Fibroblast of lung (primary cell): ENCODE results near the gene OR6C1. TPM values are rescaled to one million over a fixed set of nuclear protein-coding genes. Genes with fewer than 3 reads are reported as not detected.

Experiments used
- DNase-seq, 2 donors: peaks; one replicate each; pipeline versions ENCODE4 v3.0.0 to v3.0.0-alpha.2; 2010; ENCODE audit warnings: low read depth in 2 of 2
- H2AFZ ChIP-seq: 2 replicates; pipeline ENCODE4 v1.5.1; 2012; ENCODE audit warnings: low read length, control low read depth, inconsistent platforms
- H3K27ac ChIP-seq: 2 replicates; pipeline ENCODE4 v1.5.1; 2011; ENCODE audit warnings: low read length, control low read depth; ENCODE audit not compliant: insufficient read depth
- H3K27me3 ChIP-seq: 2 replicates; pipeline ENCODE4 v1.5.1; 2011; ENCODE audit warnings: mild to moderate bottlenecking, low read length; ENCODE audit not compliant: control insufficient read depth, insufficient read depth
- H3K36me3 ChIP-seq: 2 replicates; pipeline ENCODE4 v1.5.1; 2011; ENCODE audit warnings: low read length; ENCODE audit not compliant: control insufficient read depth, insufficient read depth
- H3K4me1 ChIP-seq: 2 replicates; pipeline ENCODE4 v1.5.1; 2011; ENCODE audit warnings: low read length; ENCODE audit not compliant: control insufficient read depth, insufficient read depth; ENCODE audit errors: extremely low read depth
- H3K4me2 ChIP-seq: 2 replicates; pipeline ENCODE4 v1.5.1; 2011; ENCODE audit warnings: low read length, control low read depth; ENCODE audit not compliant: insufficient read depth; ENCODE audit errors: extremely low read depth
- H3K4me3 ChIP-seq, 4 experiments: fragments of 200-600 bp in 1 of 4; sonication (generic) in 1 of 4; replicated peaks in 1 of 4; 2 replicates each; pipeline ENCODE4 v1.5.1; 2011 to 2016; ENCODE audit warnings: low read length in 4 of 4, low read depth in 3 of 4, mild to moderate bottlenecking in 3 of 4, control low read depth in 2 of 4, inconsistent platforms in 1 of 4, mixed read lengths in 1 of 4; ENCODE audit not compliant: insufficient read depth in 1 of 4; ENCODE audit errors: control extremely low read depth in 1 of 4
- H3K79me2 ChIP-seq: 2 replicates; pipeline ENCODE4 v1.5.1; 2012; ENCODE audit warnings: mild to moderate bottlenecking, low read length, inconsistent platforms; ENCODE audit not compliant: control insufficient read depth, insufficient read depth
- H3K9ac ChIP-seq: 2 replicates; pipeline ENCODE4 v1.5.1; 2011; ENCODE audit warnings: mild to moderate bottlenecking, low read length, control low read depth; ENCODE audit not compliant: insufficient read depth
- H3K9me3 ChIP-seq: 2 replicates; pipeline ENCODE4 v1.5.1; 2012; ENCODE audit warnings: low read depth, low read length; ENCODE audit not compliant: control insufficient read depth, insufficient read depth
- H4K20me1 ChIP-seq: 2 replicates; pipeline ENCODE4 v1.5.1; 2011; ENCODE audit warnings: low read length; ENCODE audit not compliant: control insufficient read depth, insufficient read depth; ENCODE audit errors: extremely low read depth
- CTCF ChIP-seq, 2 donors: IDR thresholded peaks in 1 of 2; conservative IDR thresholded peaks in 1 of 2; 1 replicate in 1 of 2; 2 replicates in 1 of 2; pipeline ENCODE4 v1.5.1; 2011 to 2012; ENCODE audit warnings: low read length in 2 of 2, control low read depth in 1 of 2, inconsistent platforms in 1 of 2, low read depth in 1 of 2, mild to moderate bottlenecking in 1 of 2
- EZH2 ChIP-seq: IDR thresholded peaks from 2 replicates; pipeline ENCODE4 v1.5.1; 2012; ENCODE audit warnings: low read length, control low read depth, mild to moderate bottlenecking; ENCODE audit errors: missing control alignments
- polyA minus RNA-seq: library from RNA; depleted of rRNA, polyadenylated mRNA; stranded (reverse); fragments of >200 nt; gene quantifications from 2 replicates; pipeline ENCODE4 v1.2.3, GENCODE V29; 2011; ENCODE audit warnings: low replicate concordance
- polyA plus RNA-seq, 2 donors: library from polyadenylated mRNA; depleted of rRNA in 1 of 2; stranded (reverse) in 1 of 2; unstranded in 1 of 2; fragments of >200 nt; gene quantifications; 2 replicates each; pipeline ENCODE4 v1.2.1, GENCODE V29; 2011 to 2012; ENCODE audit warnings: missing spikeins in 1 of 2
- total RNA-seq: library from RNA; depleted of rRNA; stranded (reverse); fragments of >200 nt; gene quantifications from 2 replicates; pipeline ENCODE4 v1.2.1, GENCODE V29; 2014

The OR6C1 gene
- not detected in 2 replicates for total RNA-seq
- not detected in 2 replicates for polyA plus RNA-seq
- not detected in 2 replicates for polyA plus RNA-seq (2012)
- not detected in 2 replicates for polyA minus RNA-seq

GRCh38 chr12:55314043-55314442 is at the start of gene OR6C1:
Gene OR6C1, plus strand, starts transcription at chr12:55314343. Its CDS starts 6,257 bp downstream, at chr12:55320600.
- Histone ChIP-seq H3K79me2 (no peaks in the 10 kb centered on the region), H3K36me3 (no peaks in the 10 kb centered on the region), H2AFZ (no peak within 1 kb of the TSS), H3K4me1 (no peaks in the 10 kb centered on the region), H4K20me1 (no peaks in the 10 kb centered on the region), H3K9me3 (no peaks in the 10 kb centered on the region), H3K27ac (no peak within 1 kb of the TSS), H3K4me3 (no peak within 1 kb of the TSS), H3K4me2 (no peak within 1 kb of the TSS), H3K27me3 (no peaks in the 10 kb centered on the region), H3K9ac (no peak within 1 kb of the TSS)
- no peak for DNase-seq
- TF ChIP-seq CTCF (conservative IDR thresholded peaks at IDR 0.05 in 1 of 2, IDR thresholded peaks at IDR 0.05 in 1 of 2; ENCODE audit: low read depth in 1 of 2, low read length in 2 of 2) (no peak), EZH2 (no peak)

- Histone ChIP-seq H3K4me2 (no peak overlapping the region), H3K4me1 (no peaks in the 10 kb centered on the region), H3K27ac (no peak overlapping the region), H3K9ac (no peak overlapping the region), H3K4me3 (no peak overlapping the region), H3K9me3 (no peaks in the 10 kb centered on the region), H2AFZ (no peak overlapping the region), H3K79me2 (no peaks in the 10 kb centered on the region), H3K36me3 (no peaks in the 10 kb centered on the region), H4K20me1 (no peaks in the 10 kb centered on the region), H3K27me3 (no peaks in the 10 kb centered on the region)
- TF ChIP-seq CTCF (conservative IDR thresholded peaks at IDR 0.05 in 1 of 2, IDR thresholded peaks at IDR 0.05 in 1 of 2; ENCODE audit: low read depth in 1 of 2, low read length in 2 of 2) (no peak), EZH2 (no peak)
- DNase-seq, result no peak
Observed at GRCh38 chr12:55280991-55281390, 33.2 kb upstream of the OR6C1 start.

- no peaks in the 10 kb centered on the region for H3K4me1 ChIP-seq
- H3K27me3 ChIP-seq, result no peaks in the 10 kb centered on the region
- H2AFZ ChIP-seq, result no peak overlapping the region
- DNase-seq, result no peak
- no peaks in the 10 kb centered on the region for H4K20me1 ChIP-seq
- TF ChIP-seq CTCF (conservative IDR thresholded peaks at IDR 0.05 in 1 of 2, IDR thresholded peaks at IDR 0.05 in 1 of 2; ENCODE audit: low read depth in 1 of 2, low read length in 2 of 2), result no peak
- TF ChIP-seq EZH2, result no peak
- no peak overlapping the region for H3K4me3 ChIP-seq
- no peak overlapping the region for H3K4me2 ChIP-seq
- no peak overlapping the region for H3K9ac ChIP-seq
- H3K79me2 ChIP-seq, result no peaks in the 10 kb centered on the region
- no peaks in the 10 kb centered on the region for H3K36me3 ChIP-seq
- H3K27ac ChIP-seq, result no peak overlapping the region
- H3K9me3 ChIP-seq, result no peaks in the 10 kb centered on the region
Observed at GRCh38 chr12:55289999-55290398, 24.1 kb upstream of the OR6C1 start.
